BLaER1 (cell line): Measurements from ENCODE around the gene UGT1A7.
A peak's percentile ranks its signal among the peaks of the same experiment; 100 is the strongest.

Source experiments
- H3K27ac ChIP-seq: shearing (Covaris generic); formaldehyde crosslinking; 2 replicates; pipeline ENCODE4 v1.8.1; 2022
- H3K27me3 ChIP-seq: shearing (Covaris generic); formaldehyde crosslinking; 2 replicates; pipeline ENCODE4 v1.8.1; 2022
- H3K36me3 ChIP-seq: shearing (Covaris generic); formaldehyde crosslinking; 2 replicates; pipeline ENCODE4 v1.8.1; 2022
- H3K4me1 ChIP-seq: shearing (Covaris generic); formaldehyde crosslinking; 2 replicates; pipeline ENCODE4 v1.8.1; 2022
- H3K4me2 ChIP-seq: shearing (Covaris generic); formaldehyde crosslinking; 2 replicates; pipeline ENCODE4 v1.8.1; 2022
- H3K4me3 ChIP-seq: shearing (Covaris generic); formaldehyde crosslinking; 2 replicates; pipeline ENCODE4 v1.8.1; 2022
- H3K9ac ChIP-seq: shearing (Covaris generic); formaldehyde crosslinking; 2 replicates; pipeline ENCODE4 v1.8.1; 2022
- H3K9me3 ChIP-seq: shearing (Covaris generic); formaldehyde crosslinking; 2 replicates; pipeline ENCODE4 v1.8.1; 2022
- H4K20me1 ChIP-seq: shearing (Covaris generic); formaldehyde crosslinking; 2 replicates; pipeline ENCODE4 v1.8.1; 2022
- Cebpa-rat ChIP-seq: shearing (Covaris generic); IDR thresholded peaks from 2 replicates; pipeline ENCODE4 v1.8.1; 2022

UGT1A7 gene

DNA sequence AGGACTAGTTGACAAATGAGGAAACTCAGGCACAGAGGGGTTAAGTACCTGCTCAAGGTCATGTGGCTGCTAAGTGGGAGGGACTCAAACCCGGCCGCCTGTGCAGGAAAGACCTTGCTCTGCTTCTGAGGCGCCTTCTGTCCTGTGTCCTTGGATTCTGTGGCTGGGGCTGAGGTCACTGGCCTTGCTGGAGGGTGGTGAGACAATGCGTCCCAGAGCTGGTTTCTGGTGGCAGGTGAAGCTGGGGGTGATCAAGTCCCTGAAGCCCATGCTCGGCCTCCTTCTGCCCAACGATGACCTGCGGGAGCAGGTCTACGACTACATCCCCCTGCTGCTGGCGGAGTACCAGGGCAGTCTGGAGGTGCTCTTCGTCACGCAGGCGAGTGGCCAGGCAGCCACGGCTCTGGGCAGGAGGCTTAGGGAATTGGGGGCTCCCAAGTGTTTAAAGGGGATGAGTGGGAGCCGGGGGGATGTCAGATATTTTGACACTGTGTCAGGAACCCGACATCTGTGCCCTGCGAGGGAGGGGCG, 112.5 kb downstream of the UGT1A7 start:
- no peaks in the 10 kb centered on the region for H3K27me3 ChIP-seq
- H3K4me3 ChIP-seq, result no peak overlapping the region
- no peaks in the 10 kb centered on the region; the same call in 1 of the 2 replicates for H3K9me3 ChIP-seq
- H3K9ac ChIP-seq, result no peak overlapping the region
- H4K20me1 ChIP-seq, result no peaks in the 10 kb centered on the region
- no peaks in the 10 kb centered on the region for H3K36me3 ChIP-seq
- 0 out of 2 replicates have a peak, but pooled peaks cover 5% of the 10 kb centered on the region for H3K4me1 ChIP-seq
- no peak overlapping the region for H3K4me2 ChIP-seq
- TF ChIP-seq Cebpa-rat, result no peak
- no peak overlapping the region for H3K27ac ChIP-seq

DNA sequence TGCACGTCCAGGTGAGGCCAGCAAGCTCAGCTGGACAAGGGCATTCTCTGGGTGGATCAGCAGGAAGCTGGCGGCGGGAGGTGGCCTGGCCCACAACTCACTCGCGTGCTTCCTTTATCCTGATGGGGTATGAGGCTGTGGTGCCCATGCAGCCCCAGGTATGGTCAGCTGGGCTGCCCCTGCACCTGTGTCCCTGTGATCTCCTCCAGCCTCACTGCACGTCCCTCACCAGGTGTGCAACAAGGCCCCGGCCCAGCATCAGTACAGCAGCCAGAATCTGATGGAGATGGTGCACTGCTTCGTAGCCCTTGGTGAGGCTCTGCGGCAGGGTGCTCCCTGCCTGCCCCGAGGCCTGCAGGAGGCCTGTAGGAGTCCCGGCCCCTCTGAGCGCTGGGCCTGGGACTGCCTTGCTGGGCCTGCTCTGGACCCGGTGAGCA, 114.1 kb downstream of the UGT1A7 start:
- no peak overlapping the region for H3K4me2 ChIP-seq
- no peak overlapping the region for H3K27ac ChIP-seq
- no peaks in the 10 kb centered on the region for H3K4me1 ChIP-seq
- H3K4me3 ChIP-seq, result no peak overlapping the region
- no peaks in the 10 kb centered on the region for H3K36me3 ChIP-seq
- no peaks in the 10 kb centered on the region for H4K20me1 ChIP-seq
- TF ChIP-seq Cebpa-rat, result no peak
- H3K27me3 ChIP-seq, result no peaks in the 10 kb centered on the region
- no peak overlapping the region for H3K9ac ChIP-seq
- no peaks in the 10 kb centered on the region; the same call in 1 of the 2 replicates for H3K9me3 ChIP-seq

DNA sequence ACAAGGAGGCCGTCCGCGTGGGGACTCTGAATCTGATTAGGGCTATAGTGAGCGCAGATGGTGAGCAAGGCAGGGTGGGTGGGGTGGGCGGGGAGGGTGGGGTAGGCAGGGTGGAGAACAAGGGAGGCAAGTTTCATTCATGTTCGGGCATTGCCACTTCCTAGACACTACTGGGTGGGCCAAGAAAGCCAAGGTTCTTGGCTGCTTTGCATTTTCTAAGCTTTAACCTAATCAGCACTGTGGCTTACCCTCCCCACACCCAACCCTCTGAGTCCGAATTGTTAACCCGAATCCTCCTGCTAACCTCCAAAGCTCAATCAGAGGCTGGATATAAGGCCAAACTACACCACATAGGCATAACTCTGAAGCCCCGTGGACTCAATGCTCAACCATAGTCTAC, 114.6 kb downstream of the UGT1A7 start:
- H3K27me3 ChIP-seq, result no peaks in the 10 kb centered on the region
- no peak overlapping the region for H3K4me3 ChIP-seq
- no peaks in the 10 kb centered on the region; the same call in 1 of the 2 replicates for H3K9me3 ChIP-seq
- no peak overlapping the region for H3K27ac ChIP-seq
- H3K4me1 ChIP-seq, result peaks cover 4% of the 10 kb centered on the region
- TF ChIP-seq Cebpa-rat, result no peak
- no peaks in the 10 kb centered on the region for H3K36me3 ChIP-seq
- no peak overlapping the region for H3K9ac ChIP-seq
- no peaks in the 10 kb centered on the region for H4K20me1 ChIP-seq
- H3K4me2 ChIP-seq, result no peak overlapping the region

DNA sequence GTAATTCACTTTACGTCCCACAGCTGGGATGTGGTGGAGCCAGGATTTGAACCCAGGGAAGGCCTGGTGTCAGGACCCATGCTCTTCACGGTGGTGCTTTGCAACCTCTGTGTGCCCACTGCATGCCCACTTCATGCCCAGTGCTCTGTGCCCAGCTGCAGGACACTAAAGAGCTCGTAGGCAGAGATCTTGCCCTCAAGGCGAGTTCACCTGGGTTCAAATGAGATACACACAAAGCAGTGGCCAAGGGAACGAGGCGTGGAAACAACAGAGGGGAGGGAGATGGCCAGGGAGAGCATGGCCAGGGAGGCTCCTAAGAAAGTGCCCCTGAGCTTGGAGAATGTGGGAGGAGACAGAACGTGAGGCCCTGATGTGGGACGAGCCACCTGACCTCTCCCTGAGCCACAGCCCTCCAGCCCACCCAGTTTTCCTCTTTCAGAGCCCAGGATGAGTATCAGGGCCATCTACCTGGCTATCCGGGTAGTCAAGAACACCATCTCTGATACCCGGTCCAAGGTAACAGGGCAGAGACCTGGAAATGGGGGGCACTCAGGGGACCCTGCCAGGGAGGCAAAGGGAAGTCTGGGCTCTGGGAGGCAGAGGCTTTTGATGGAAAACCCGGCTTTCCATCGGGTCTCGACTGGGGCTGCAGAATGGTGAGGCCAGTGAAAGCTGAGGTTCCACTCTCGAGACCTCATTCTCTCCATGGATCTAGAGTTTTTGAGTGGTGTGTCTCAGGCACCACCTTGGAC, 116.8 kb downstream of the UGT1A7 start:
- Histone ChIP-seq H3K27me3 (no peaks in the 10 kb centered on the region), H3K9ac (no peak overlapping the region), H3K36me3 (no peaks in the 10 kb centered on the region), H3K4me2 (no peak overlapping the region), H3K27ac (no peak overlapping the region), H3K4me3 (no peak overlapping the region), H4K20me1 (no peaks in the 10 kb centered on the region), H3K4me1 (peaks cover 9% of the 10 kb centered on the region), H3K9me3 (no peaks in the 10 kb centered on the region)
- no peak for TF ChIP-seq Cebpa-rat

DNA sequence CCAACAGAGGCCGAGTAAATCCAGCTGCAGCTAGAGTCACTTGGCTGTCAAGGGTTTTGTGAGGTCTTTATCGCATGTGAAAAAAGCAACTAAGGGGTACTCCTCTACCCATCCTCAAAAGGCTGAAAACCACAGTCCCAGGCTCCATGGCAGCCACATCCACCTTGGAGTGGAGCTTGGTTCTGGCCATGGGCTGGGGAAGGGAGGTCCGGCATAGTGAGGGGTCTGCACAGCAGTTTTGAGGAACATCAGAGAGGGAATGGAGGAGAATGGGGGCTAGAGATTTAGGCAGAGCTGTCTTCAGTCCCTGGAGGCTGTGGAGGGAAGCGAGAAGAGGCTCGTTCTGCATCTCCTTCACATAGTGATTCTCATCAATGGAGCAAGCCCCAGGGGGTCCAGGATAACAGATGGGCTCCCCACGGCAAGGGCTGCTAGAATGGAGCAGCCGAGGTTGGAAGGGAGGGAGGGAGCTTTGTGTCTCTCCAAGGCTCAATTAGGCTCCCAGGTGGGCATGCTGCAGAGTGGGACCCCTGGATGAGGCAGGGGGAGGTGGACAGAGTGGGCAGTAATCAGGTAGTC, 117.5 kb downstream of the UGT1A7 start:
- Histone ChIP-seq H3K9ac (no peak overlapping the region), H3K4me3 (no peak overlapping the region), H3K4me2 (no peak overlapping the region), H4K20me1 (no peaks in the 10 kb centered on the region), H3K4me1 (peaks cover 9% of the 10 kb centered on the region), H3K9me3 (no peaks in the 10 kb centered on the region), H3K36me3 (no peaks in the 10 kb centered on the region), H3K27me3 (no peaks in the 10 kb centered on the region), H3K27ac (no peak overlapping the region)
- no peak for TF ChIP-seq Cebpa-rat

DNA sequence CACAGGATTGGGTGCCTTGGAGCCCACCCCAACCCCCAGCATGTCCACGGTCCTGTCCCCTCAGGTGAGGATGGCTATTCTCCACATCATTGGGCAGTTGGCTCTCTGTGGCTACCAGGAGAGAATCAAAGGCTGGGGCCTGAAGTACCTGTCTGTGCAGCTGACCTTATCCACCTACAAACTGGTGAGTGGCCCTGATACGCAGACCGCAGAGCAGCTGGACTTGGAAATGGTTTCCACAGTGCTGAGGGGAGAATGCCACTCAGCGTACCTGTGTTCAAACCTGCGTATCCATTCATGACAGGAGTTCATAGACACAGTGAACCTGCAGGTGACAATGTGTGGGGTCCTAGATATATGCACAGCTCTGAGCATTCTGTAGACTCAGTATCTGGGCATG, 118.0 kb downstream of the UGT1A7 start:
- H3K9ac ChIP-seq, result no peak overlapping the region
- H3K4me1 ChIP-seq, result peaks cover 9% of the 10 kb centered on the region
- no peaks in the 10 kb centered on the region for H3K27me3 ChIP-seq
- TF ChIP-seq Cebpa-rat, result no peak
- no peaks in the 10 kb centered on the region for H3K9me3 ChIP-seq
- no peak overlapping the region for H3K27ac ChIP-seq
- no peaks in the 10 kb centered on the region for H4K20me1 ChIP-seq
- no peak overlapping the region for H3K4me2 ChIP-seq
- no peaks in the 10 kb centered on the region for H3K36me3 ChIP-seq
- no peak overlapping the region for H3K4me3 ChIP-seq

DNA sequence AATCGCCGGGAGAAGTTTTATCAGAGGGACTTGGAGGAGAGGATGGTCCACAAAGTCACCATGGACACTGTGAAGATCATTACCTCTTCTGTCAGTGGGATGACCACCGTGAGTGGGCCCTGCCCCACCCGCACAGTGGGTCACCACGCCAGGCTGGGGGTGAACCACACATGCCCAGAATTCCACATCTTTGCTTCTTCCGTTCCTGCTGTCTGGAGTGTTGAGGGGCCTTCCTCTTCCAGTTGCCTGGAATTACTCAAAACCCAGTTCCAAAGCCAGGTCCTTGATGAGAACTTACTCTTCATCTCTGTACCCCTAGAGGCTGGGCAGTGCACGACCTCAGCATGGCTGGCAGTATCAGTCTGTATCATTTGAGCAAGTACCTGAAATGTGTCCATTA, 118.5 kb downstream of the UGT1A7 start:
- H3K4me3 ChIP-seq, result no peak overlapping the region
- no peaks in the 10 kb centered on the region for H3K27me3 ChIP-seq
- H3K4me2 ChIP-seq, result no peak overlapping the region
- no peaks in the 10 kb centered on the region for H4K20me1 ChIP-seq
- no peaks in the 10 kb centered on the region for H3K9me3 ChIP-seq
- H3K27ac ChIP-seq, result no peak overlapping the region
- H3K36me3 ChIP-seq, result no peaks in the 10 kb centered on the region
- no peak for TF ChIP-seq Cebpa-rat
- no peak overlapping the region for H3K9ac ChIP-seq
- H3K4me1 ChIP-seq, result peaks cover 9% of the 10 kb centered on the region

DNA sequence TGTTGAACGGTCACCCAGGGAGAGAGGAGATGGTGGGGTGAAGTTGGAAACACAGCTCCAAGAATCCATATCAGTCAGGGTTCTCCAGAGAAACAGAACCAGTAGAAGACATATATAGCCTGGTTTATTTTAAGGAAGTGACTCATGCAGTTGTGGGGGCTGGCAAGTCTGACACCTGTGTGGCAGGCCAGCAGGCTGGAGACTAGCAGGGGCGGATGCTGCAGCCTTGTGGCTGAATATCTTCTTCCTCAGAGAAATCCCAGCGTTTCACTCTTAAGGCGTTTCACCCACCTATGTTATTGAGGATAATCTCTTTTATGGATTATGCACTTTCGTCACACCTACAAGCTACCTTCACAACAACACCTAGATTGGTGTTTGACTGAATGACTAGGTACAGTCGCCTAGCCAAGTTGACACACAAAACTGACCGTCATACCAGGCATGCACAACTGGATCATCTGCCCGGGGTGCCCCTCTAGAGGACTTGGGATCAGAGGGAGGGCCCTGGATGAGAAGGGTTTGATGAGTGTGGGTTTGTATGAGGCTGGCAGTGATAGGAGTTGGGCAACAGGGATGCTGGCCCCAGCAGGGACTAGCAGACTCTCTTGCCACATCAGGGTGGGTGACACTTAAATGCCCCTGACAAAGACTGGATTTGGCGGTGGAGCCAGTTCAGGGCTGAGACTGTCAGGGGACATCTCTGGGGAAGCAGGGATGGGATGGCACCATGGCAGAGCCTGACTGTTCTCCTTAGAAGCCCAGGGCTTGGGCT, 119.8 kb downstream of the UGT1A7 start:
- Histone ChIP-seq H3K4me1 (peaks cover 9% of the 10 kb centered on the region), H3K4me2 (peak overlapping the region; percentile 44), H3K36me3 (no peaks in the 10 kb centered on the region), H4K20me1 (no peaks in the 10 kb centered on the region), H3K9ac (no peak overlapping the region), H3K27me3 (no peaks in the 10 kb centered on the region), H3K27ac (no peak overlapping the region), H3K4me3 (no peak overlapping the region), H3K9me3 (no peaks in the 10 kb centered on the region)
- TF ChIP-seq Cebpa-rat, result no peak

DNA sequence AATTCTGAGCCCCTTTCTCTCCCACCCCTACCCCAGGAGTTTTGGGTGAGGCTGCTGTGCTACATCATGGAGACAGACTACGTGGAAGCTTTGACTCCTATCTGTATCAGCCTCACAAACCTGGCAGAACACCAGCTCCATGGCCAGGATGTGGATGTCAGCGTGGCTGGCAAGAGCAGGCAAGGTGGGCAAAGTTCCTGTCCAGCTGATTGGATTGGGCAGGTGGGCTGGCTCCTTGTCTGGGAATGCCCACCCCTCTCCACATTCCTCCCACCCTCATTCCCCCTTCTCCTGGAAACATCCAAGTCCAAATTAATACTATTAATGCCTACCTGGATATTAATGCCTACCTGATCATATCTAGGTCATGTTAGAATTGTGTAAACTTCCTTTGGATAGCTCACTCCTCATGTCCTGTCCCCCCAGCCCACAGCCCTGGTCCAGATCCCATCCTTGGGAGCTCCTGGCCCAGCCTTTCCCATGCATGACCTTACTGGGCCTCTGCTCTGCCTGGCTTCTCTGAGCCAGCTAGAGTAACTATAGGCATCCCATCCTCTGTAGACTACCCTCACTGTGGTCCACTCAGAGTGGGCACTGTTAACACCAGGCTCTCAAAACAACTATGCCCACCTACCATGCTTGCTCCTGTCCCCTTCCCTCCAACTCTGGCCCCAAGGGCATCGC, 120.6 kb downstream of the UGT1A7 start:
- Histone ChIP-seq H3K36me3 (no peaks in the 10 kb centered on the region), H3K9me3 (no peaks in the 10 kb centered on the region)

More for the DNA sequence above, 120.6 kb downstream of the UGT1A7 start:
- Histone ChIP-seq H3K4me3 (no peak overlapping the region), H3K4me2 (no peak overlapping the region), H3K9ac (no peak overlapping the region), H3K27ac (no peak overlapping the region), H3K4me1 (peaks cover 9% of the 10 kb centered on the region), H4K20me1 (no peaks in the 10 kb centered on the region), H3K27me3 (no peaks in the 10 kb centered on the region)
- TF ChIP-seq Cebpa-rat, result no peak
